NCI-H128 (cell line): ENCODE results near the gene PPIF.

Experiments used
- DNase-seq: peaks from one replicate; lab custom pipeline; 2025; ENCODE audit not compliant: unreplicated experiment; lab: John Stamatoyannopoulos, UW

The PPIF gene

DNA sequence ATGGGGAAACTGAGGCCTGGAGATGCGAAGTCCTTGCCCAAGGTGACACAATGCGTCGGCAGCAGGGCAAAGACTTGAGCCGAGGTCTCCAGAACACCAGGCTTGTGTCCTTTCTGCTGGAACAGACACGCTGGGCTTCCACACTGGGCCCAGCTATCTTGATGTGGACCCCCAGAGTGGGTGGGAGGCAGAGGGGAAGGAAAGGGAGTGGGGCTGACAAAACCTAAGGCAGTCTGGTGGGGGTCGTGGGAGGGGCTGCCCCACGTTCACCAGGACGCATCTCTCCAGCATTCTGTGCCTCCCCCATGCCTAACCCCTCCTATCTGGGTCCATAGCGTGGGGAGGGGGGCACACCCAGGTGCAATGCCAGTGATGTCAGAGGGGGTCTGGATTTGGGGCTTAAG, 38.1 kb downstream of the PPIF start:
- no peak for DNase-seq

DNA sequence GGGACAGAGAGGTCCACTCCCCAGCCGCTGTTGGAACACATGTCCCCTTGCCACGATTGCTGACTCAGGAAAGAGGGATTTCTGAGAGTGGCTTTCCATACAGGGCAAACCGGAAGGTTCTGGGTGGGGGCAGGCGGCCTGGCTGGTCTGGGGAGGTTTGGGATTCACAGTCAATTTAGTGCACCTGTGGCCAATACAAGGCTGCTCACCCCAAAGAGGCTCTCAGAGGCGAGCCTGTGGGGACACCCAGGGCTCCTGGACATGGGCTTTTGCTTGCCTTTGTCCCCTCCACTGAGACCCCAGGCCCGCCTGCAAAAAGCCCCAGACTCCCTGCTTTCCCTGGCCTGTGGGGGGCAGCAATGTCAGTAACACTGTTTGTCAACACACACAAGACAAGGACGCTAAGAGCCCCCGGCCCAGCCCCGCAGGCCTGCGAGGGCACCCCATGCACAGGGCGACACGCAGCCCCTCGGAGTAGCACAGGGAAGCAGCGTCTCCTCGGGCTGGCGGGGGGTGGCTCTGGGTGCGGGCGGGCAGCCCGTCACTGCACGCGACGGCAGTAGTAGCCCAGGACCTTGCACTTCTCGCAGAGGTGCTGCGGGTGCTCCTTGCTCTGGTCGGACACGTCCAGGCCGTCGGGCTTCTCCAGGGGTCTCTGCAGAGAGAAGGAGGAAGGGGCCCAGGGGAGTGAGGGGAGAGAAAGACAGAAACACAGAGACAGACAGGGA, 38.7 kb downstream of the PPIF start:
- no peak for DNase-seq

DNA sequence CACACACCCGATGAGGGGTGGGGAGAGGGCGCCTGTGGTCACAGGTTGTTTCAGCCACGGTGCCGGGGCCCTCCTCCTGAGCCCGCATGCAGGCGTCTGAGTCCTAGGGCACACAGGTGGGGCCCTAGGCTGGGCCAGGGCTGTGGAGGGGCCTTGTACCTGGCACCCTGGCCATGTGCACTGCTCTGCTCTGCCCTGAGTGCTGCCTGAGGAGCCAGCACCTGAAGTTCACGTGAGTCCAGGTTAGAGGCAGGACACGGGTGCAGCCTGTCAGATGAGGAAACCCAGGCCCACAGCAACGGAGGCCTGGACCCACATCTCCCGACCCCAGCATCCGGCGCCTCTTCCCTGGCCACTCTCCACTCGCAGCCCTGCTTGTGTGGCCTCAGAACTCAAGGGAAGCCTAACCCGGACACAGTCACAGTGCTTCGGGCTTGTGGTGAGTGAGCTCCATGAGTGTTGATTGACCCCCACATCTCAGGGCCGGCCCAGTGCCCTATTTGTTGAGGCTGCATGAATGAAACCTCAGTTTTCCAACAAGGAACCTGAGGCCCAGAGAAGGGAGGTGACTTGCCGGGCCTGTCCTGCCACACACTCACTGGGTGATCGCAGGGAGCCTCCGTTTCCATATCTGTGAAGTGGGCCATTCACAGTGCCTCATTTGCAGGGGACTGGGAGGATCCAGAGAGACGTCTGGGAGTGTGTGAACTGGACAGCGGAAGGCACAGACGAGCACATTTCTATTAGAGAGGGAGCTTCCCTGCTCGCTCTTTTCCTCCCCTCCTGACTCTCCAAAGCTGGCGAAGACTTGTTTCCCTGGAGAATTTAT, 39.6 kb downstream of the PPIF start:
- DNase-seq, result no peak

DNA sequence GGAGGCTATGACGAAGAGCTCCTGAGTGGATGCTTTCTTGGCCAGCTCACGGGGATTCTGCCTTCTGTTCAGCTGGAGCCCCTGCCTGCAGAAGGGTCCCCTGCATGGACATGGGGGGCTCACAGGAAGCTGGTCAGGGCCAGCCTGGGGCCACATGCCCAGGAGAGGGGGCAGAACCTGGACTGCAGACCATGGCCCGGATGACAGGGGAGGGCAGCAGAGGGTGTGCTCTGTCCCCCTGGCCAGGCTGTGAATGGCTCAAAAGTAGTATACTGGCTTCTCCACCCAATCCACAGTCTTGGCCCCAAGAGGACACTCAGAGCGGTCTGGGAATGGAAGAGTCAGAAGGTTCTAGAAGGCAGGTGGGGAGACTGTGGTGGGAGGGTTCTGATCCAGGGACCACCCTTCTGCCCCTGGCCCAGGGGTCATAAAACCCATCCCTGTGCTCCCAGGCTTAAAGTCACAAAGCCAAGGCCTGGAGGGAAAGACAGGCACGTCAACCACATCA, 40.3 kb downstream of the PPIF start:
- DNase-seq, result no peak

DNA sequence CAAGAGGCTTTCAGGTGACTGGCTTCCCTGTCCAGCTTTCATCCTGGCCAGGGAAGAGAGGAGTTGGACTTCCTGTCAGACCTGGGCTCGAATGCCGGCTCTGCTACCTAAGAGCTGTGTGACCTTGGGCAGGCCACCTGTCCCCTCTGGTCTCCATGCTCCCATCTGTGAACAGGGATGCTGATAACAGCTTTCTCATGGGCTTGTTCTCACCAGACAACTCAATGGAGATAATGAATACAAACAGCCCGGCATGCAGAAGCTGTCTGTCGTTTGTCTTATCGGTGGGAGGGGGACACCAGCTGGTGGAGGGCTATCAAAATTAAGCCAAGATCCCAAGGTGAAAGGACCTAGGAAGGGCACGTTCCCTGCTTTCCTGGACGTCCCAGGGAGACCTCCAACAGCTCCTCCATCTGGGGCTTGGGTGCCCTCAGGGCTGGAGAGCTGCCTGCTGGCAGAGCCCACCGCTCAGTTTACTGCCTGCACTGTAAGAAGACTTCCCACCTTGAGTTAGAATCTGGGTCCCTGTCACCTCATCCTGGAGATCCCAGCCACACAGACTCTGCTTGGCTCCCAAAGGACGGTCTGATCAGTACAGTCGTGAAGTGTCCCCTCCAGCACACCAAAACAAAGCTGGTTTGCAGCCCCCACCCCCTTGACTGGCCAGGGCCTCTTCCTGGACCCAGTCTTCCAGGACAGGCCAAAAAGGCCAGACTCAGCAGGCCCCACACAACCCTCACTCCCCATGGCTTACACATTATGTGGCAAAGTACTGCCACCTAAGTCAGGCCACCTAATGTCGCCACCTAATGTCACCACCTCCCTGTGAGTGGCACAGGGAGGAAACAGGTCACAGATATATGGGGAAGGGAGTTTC, 40.9 kb downstream of the PPIF start:
- DNase-seq, result no peak

DNA sequence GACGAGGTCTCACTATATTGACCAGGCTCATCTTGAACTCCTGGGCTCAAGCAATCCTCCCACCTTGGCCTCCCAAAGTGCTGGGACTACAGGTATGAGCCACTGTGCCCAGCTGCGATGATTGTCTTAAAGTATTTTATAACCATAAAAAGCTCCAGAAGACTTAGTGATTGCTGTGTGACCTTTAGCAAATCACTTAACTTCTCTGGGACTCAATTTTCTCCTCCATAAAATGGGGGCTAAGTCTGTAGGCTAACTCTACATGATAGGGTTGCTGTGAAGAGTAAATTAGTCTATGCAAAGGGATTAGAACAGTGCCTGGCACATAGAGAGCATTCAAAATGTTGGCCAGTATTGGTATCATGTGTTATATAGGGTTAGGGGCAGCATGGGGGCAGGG, 42.8 kb downstream of the PPIF start:
- no peak for DNase-seq

DNA sequence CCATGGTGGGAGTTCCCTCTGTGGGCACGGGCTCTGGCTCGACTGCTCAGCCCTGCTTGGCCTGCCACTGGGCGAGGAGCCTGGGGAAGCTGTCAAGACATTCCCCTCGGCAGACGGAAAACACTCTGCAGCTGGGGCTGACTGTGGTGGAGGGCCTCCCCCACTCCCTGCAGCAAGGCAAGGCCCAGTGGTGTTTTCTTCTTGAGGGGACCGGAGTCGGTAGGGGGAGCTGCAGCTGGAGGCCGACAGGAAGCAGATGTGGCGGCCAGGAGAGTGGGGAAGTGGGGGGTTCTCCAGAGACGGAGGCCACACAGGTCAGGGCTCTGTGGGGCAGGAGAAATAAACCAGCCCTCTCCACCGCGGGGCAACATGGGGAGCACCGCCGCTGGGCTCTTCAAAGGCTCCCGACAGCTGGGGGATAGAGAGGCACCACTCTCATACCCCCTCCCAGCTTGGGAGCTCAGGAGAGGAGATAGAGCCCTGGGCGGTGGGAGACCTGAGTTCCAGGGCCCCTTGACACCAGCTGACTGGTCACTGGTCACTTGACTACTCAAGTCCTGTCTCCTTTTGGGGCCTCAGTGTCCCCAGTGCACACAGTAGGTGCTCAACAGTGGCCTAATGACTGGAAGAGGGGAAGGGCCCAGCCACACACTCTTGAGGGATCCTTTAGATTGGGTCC, 43.4 kb downstream of the PPIF start:
- DNase-seq, result no peak

DNA sequence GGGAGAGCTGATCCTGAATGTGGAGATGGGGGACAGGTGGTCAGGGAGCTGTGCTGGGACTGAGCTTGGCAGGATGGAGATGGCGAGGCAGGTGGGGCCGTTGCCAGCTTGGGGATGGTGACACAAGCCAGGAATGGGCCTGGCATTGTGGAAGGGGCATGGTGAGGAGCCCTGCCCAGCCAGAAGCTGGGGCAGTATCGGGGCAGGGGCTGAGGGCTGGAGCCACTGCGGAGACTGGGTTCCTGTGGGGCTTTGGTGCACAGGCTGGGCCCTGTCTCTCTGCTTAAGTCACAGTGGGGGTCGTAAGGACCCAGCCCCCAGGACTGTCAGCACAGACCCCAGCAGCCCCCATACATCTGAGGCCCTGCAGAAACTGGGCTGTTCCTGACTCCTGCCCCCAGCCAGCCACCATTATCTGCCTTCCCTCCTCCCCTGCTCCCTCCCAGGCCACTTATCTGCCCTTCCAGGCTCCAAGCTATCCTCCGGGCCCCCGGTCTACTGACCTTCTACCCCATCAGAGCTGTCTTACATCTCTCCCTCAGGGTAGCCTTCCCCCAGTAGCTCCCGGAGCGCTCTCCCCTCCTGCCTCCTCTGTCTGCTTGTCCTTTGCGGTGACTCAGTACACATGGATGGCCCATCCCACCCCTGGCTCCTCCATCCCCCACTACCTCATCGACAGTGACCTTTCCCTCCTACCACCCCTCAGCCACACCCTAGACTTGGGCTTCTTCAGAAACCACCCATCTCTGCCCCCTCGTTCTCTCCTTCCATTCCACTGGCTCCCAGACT, 44.2 kb downstream of the PPIF start:
- no peak for DNase-seq

DNA sequence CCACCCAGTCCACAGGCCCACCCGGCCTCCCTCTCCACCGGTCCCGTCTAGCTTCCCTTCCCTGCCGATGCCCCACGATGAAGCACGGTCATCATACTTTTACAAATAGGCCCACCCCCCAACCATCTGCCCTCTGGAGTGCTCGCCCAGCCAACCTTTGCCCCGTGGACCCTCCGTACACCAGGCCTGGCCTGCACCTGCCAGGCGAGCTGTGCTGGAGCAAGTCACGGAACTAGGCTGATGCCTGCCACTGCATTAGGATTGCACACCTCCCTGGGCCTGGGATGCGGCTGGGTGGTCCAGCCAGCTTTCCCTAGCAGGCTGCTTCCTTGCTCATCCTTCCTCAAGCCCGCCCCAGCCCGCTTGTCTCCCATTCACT, 44.7 kb downstream of the PPIF start:
- DNase-seq, result no peak

DNA sequence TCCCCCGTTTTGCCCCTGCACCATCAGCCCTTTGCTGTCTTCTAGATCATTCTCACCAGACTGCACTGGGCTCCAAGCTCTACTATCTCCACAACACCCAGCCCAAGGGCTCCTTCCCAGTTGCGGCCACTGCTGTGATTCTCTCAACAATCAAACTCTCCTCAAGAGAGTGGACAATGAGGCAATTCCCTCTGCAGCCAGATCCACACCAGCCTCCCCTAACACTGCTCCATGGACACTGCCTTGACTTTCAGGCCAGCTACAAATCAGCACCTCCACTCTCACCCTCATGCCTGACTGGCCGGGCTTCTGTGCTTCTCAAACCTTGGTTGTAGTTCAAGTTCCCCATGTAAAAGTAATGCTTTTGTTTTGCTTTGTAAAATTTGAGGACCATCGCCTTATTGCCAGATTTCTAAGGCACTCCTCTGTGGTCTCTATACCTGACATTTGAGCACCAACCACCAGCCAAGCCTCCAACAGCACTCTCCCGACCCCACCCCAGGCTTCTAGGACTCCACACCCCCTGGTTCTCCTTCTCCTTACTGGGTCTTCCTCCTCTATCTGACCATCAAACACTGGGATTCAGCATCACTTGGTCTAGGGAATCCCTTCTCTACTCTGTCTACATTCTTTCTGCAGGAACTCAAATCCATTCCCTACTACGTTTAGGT, 45.4 kb downstream of the PPIF start:
- DNase-seq, result no peak

DNA sequence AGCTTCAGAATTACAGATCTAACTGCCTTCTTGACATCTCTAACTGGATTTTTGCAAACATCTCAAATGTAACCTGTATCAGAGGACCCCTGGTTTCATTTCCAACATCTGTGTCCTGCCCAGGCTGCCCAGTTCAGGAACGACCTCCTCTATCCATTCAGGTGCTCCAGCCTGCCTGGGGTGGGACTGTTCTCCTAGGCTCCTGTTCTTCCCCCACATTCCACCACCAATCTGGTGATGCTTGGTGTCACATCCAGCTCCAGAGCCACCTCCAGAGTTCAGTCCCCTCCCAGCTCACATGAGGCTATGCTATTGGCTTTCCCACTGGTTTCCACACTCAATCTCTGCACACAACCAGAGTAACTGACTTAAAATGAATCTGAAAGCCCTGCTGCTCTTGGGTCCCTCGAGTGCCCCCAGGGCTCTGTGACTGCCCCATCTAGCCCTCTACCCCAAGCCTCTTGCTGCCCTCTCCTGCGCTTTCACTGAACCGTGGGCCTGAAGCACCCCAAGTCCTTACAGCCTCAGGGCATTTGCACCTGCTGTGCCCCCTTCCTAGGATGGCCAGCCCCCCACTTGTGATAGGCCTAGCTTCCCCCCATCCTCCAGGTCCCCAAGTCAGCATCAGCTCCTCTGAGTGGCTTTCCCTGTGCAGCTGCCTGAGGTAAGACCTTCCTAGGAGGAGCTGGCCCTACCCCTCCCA, 46.1 kb downstream of the PPIF start:
- DNase-seq, result no peak

DNA sequence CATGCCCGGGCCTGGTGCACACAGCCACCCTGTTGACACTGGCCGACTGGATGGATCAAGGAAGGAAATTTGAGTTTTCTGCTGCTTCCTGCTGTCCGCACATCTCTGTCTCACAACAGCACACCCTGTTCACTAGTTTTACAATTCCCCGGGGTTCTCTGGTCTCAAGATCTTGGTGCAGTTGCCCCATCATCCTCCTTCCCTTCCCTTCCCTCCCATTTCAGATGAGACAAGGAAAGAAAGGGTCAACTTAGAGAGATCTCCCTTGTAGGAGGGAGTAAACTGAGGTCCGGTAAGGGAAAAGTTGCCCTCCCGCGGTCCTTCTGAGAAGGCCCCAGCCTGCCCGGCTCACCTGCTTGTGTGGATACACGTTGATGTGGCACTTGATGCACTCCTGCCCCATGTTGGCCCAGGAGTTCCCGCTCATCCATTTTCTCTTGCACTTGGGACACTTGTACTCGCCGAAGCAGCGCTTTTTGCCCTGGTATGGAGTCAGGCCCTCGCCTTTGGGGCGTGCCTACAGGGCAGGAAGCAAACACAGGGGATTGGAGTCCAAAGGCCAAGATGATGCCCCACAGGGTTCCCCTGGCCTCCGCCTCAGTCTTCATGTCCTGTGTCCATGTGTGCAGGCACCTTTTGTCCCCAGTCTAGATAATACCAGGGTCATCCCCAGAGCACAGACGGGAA, 46.8 kb downstream of the PPIF start:
- no peak for DNase-seq

DNA sequence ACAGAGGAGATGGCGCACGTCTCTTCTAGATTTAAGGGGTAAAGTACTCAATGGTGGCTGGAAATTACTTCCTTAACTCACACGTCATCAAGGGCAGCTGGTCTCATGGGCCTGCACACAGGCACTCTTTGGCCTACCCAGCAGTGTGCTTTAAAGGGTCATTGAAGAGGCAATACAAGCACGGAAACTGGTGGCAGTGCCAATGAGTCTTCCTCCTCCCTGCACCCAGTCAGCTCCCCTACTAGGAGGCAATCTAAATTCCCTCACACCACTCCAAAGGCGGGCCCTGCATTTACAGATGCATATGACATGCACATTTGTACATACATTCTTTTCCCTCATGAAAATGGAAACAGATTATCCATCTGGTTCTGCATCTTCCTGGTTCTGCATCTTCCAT, 47.4 kb downstream of the PPIF start:
- DNase-seq, result no peak

DNA sequence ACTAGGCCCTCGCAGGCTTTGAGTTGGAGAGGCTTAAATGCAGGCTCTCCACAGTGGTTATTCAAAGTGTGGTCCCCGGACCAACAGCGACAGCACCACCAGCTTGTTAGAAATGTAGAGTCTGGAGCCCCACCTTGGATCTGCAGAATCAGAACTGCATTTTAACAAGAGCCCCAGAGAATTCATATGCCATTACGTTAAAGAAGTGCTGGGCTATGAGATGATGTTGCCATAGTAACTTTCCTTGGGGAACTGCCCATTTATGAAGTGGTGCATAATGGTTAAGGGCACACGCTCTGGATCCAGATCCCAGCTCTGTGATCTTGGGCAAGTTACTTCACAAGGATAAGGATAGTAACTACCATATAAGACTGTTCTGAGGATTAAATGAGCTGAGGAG, 49.3 kb downstream of the PPIF start:
- no peak for DNase-seq

DNA sequence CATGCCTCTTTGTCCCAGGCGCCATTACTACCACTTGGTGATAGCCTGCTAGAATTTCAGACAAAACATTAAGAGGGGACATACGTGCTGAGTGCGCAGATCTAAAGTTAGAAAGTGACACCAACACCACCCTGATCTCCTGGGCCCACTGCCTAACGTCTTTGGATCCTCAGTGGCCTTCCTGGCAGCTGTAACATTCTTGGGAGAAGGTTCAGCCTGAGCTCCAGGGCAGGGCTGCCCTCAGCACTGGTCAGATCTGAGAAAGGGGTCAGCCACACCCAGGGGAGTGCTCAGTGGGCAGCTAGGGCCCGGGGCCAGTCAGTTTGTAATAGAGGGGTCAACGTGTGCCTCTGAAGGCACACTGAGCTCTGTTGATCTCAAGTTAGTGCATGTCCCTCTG, 49.8 kb downstream of the PPIF start:
- no peak for DNase-seq

DNA sequence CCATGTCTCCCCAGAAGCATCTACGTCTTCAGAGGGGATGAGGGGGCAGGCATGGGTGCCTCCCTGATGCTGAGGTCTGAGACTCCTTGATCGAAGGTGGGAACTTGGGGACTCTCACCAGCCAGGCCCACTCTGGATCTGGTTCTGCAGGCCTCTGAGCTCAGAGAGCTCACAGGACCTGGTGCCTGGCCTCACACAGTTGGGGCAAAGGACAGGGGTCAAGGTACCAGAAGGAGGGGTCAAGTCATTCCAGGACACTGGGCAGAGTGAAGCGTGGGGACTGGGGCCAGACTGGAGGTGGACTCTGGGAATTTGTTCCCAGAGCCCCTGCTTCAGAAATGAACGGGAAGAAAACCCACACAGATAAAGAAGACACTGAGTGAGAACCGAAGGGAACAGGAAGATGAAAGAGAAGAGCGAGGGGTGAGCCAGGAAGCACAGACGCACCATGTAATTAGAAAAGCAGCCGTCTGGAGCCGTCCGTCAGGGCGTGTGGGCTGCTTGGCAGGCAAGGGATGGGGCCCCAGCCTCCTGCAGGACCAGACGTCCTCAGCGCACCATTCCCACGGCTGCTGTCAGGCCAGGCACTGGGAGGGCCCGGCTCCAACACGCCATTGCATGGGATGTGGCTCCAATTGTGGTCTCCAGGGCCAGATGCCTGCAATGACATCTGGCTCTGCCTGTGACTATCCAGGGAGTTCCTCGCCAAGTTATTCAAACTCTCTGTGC, 50.5 kb downstream of the PPIF start:
- DNase-seq, result no peak

DNA sequence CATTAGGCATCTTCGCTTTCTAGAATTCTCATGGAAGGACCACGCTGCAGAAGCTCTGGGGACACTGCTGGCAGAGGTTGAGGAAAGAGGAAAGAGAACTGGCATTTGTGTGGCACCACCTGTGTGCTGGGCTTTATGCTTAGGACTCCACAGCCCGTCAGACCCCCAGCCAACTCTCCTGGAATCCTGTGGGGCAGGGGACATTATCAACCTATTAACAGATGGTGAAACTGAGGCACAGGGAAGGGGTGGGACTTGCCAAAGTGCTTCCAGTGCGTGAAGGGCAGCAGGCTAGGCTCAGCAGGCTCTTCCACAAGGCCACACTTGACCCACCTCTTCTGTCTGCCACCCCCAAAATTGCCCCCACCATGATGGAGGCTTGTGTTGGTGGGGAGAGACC, 51.4 kb downstream of the PPIF start:
- no peak for DNase-seq
